Astrocyte (in vitro differentiated cells and primary cell): ENCODE measurements around the gene AJAP1. TPM values are rescaled to one million over a fixed set of nuclear protein-coding genes. Genes with fewer than 3 reads are reported as not detected.

Experiments used
- DNase-seq: peaks from one replicate; pipeline ENCODE4 v3.0.0-alpha.2; 2010; ENCODE audit warnings: low read depth
- FAIRE-seq: peaks from 2 replicates; lab custom pipeline; 2011; peaks lifted over from hg19 to GRCh38; lab: Jason Lieb, UNC
- H2AFZ ChIP-seq: 2 replicates; pipeline ENCODE4 v1.6.0; 2012; ENCODE audit warnings: low read depth, low read length, inconsistent platforms
- H3K27ac ChIP-seq: 2 replicates; pipeline ENCODE4 v1.5.1; 2011; ENCODE audit warnings: low read depth, low read length, inconsistent platforms
- H3K27me3 ChIP-seq: 2 replicates; pipeline ENCODE4 v1.6.0; 2011; ENCODE audit warnings: low read length, inconsistent platforms; ENCODE audit not compliant: insufficient read depth
- H3K36me3 ChIP-seq: 2 replicates; pipeline ENCODE4 v1.5.1; 2011; ENCODE audit warnings: low read length, inconsistent platforms; ENCODE audit not compliant: insufficient read depth
- H3K4me1 ChIP-seq: 2 replicates; pipeline ENCODE4 v1.5.1; 2011; ENCODE audit warnings: low read length, inconsistent platforms; ENCODE audit not compliant: insufficient read depth
- H3K4me2 ChIP-seq: 2 replicates; pipeline ENCODE4 v1.6.0; 2012; ENCODE audit warnings: low read length, inconsistent platforms
- H3K4me3 ChIP-seq: 2 replicates; pipeline ENCODE4 v1.5.1; 2011; ENCODE audit warnings: low read depth, mild to moderate bottlenecking, low read length, inconsistent platforms; ENCODE audit not compliant: insufficient read depth
- H3K79me2 ChIP-seq: 2 replicates; pipeline ENCODE4 v1.6.0; 2012; ENCODE audit warnings: mild to moderate bottlenecking, low read length, inconsistent platforms; ENCODE audit not compliant: insufficient read depth
- H3K9ac ChIP-seq: 2 replicates; pipeline ENCODE4 v1.6.0; 2012; ENCODE audit warnings: mild to moderate bottlenecking, low read length, inconsistent platforms
- H3K9me3 ChIP-seq: 2 replicates; pipeline ENCODE4 v1.5.1; 2012; ENCODE audit warnings: low read depth, mild to moderate bottlenecking, low read length, inconsistent platforms; ENCODE audit not compliant: insufficient read depth
- H4K20me1 ChIP-seq: 2 replicates; pipeline ENCODE4 v1.6.0; 2012; ENCODE audit warnings: low read length, inconsistent platforms; ENCODE audit not compliant: insufficient read depth
- H3K27ac Mint-ChIP-seq: one replicate; pipeline ENCODE4 v1.8.0; 2021; ENCODE audit warnings: mild to moderate bottlenecking, mixed read lengths; ENCODE audit not compliant: unreplicated experiment
- H3K27me3 Mint-ChIP-seq: one replicate; pipeline ENCODE4 v1.8.0; 2021; ENCODE audit warnings: low read depth, mixed read lengths; ENCODE audit not compliant: unreplicated experiment
- H3K36me3 Mint-ChIP-seq: one replicate; pipeline ENCODE4 v1.8.0; 2021; ENCODE audit warnings: low read depth, mixed read lengths; ENCODE audit not compliant: unreplicated experiment
- H3K4me1 Mint-ChIP-seq: one replicate; pipeline ENCODE4 v1.8.0; 2021; ENCODE audit warnings: low read depth, mixed read lengths; ENCODE audit not compliant: unreplicated experiment
- H3K4me3 Mint-ChIP-seq: one replicate; pipeline ENCODE4 v1.8.0; 2021; ENCODE audit warnings: mild to moderate bottlenecking, moderate library complexity, mixed read lengths; ENCODE audit not compliant: unreplicated experiment
- H3K9me3 Mint-ChIP-seq: one replicate; pipeline ENCODE4 v1.8.0; 2021; ENCODE audit warnings: mild to moderate bottlenecking, mixed read lengths; ENCODE audit not compliant: unreplicated experiment
- CTCF ChIP-seq: IDR thresholded peaks from 2 replicates; pipeline ENCODE4 v1.5.1; 2011; ENCODE audit warnings: low read depth, mild to moderate bottlenecking, inconsistent platforms, low read length, moderate library complexity; ENCODE audit not compliant: insufficient read depth
- EZH2 ChIP-seq: IDR thresholded peaks from 2 replicates; pipeline ENCODE4 v1.6.1; 2012; ENCODE audit warnings: mild to moderate bottlenecking, low read length, inconsistent platforms; ENCODE audit not compliant: insufficient read depth
- total RNA-seq: library from RNA; stranded (reverse); gene quantifications from 2 replicates; pipeline ENCODE4 v1.2.1, GENCODE V29; 2021

The AJAP1 gene
- total RNA-seq, 1 donor from 2014 or later = 0.34 TPM

GRCh38 chr1:4752059-4752458 lies 97.7 kb downstream of the AJAP1 start:
- Histone ChIP-seq H2AFZ (no peak overlapping the region), H3K36me3 (no peaks in the 10 kb centered on the region), H3K27ac (no peak overlapping the region), H3K4me1 (no peaks in the 10 kb centered on the region), H3K4me3 (no peak overlapping the region), H3K9ac (no peak overlapping the region), H3K4me2 (no peak overlapping the region), H3K27me3 (no peaks in the 10 kb centered on the region), H3K79me2 (no peaks in the 10 kb centered on the region), H3K9me3 (no peaks in the 10 kb centered on the region), H4K20me1 (no peaks in the 10 kb centered on the region)
- DNase-seq (no peak), FAIRE-seq (no peak)
- peaks cover 9% of the 10 kb centered on the region for H3K9me3 Mint-ChIP-seq
- TF ChIP-seq EZH2 (no peak), CTCF (no peak)
- no peak overlapping the region for H3K4me3 Mint-ChIP-seq
- H3K27ac Mint-ChIP-seq = no peak overlapping the region
- peaks cover 27% of the 10 kb centered on the region for H3K27me3 Mint-ChIP-seq
- H3K36me3 Mint-ChIP-seq = no peaks in the 10 kb centered on the region
- H3K4me1 Mint-ChIP-seq = peaks cover 16% of the 10 kb centered on the region

- peaks cover 3% of the 10 kb centered on the region for H3K9me3 ChIP-seq
Observed at GRCh38 chr1:4754816-4755215, 100.4 kb downstream of the AJAP1 start.

More at GRCh38 chr1:4754816-4755215, 100.4 kb downstream of the AJAP1 start:
- DNase-seq (no peak), FAIRE-seq (no peak)
- Histone ChIP-seq H3K4me2 (no peak overlapping the region), H4K20me1 (no peaks in the 10 kb centered on the region), H2AFZ (no peak overlapping the region), H3K36me3 (no peaks in the 10 kb centered on the region), H3K27ac (no peak overlapping the region), H3K79me2 (no peaks in the 10 kb centered on the region), H3K27me3 (no peaks in the 10 kb centered on the region), H3K4me3 (no peak overlapping the region), H3K9ac (no peak overlapping the region), H3K4me1 (no peaks in the 10 kb centered on the region)
- H3K9me3 Mint-ChIP-seq = peaks cover 14% of the 10 kb centered on the region
- TF ChIP-seq EZH2 = no peak
- no peak for TF ChIP-seq CTCF
- H3K27ac Mint-ChIP-seq = no peak overlapping the region
- H3K4me3 Mint-ChIP-seq = no peak overlapping the region
- H3K4me1 Mint-ChIP-seq = peaks cover 19% of the 10 kb centered on the region
- H3K36me3 Mint-ChIP-seq = peaks cover 2% of the 10 kb centered on the region
- H3K27me3 Mint-ChIP-seq = peaks cover 15% of the 10 kb centered on the region
